G401.6 (cell line): Measurements from ENCODE around the gene LHFPL5.

Source experiments
- FAIRE-seq: peaks from 2 replicates; lab custom pipeline; 2012; peaks lifted over from hg19 to GRCh38; lab: Jason Lieb, UNC

LHFPL5 gene

GRCh38 chr6:35857853-35858252 lies 52.7 kb downstream of the LHFPL5 start:
- FAIRE-seq: no peak

- FAIRE-seq: no peak
Measured at GRCh38 chr6:35859367-35859766, 54.2 kb downstream of the LHFPL5 start.
